HG03135 (cell line): Measurements from ENCODE around the gene PNPLA7.

ENCODE experiments used
- ATAC-seq: cut with Tn5 transposase; IDR thresholded peaks from one replicate; pipeline ENCODE4 v1.9.1; 2021; ENCODE audit warnings: mild to moderate bottlenecking, moderate library complexity; ENCODE audit not compliant: unreplicated experiment

The PNPLA7 gene

DNA sequence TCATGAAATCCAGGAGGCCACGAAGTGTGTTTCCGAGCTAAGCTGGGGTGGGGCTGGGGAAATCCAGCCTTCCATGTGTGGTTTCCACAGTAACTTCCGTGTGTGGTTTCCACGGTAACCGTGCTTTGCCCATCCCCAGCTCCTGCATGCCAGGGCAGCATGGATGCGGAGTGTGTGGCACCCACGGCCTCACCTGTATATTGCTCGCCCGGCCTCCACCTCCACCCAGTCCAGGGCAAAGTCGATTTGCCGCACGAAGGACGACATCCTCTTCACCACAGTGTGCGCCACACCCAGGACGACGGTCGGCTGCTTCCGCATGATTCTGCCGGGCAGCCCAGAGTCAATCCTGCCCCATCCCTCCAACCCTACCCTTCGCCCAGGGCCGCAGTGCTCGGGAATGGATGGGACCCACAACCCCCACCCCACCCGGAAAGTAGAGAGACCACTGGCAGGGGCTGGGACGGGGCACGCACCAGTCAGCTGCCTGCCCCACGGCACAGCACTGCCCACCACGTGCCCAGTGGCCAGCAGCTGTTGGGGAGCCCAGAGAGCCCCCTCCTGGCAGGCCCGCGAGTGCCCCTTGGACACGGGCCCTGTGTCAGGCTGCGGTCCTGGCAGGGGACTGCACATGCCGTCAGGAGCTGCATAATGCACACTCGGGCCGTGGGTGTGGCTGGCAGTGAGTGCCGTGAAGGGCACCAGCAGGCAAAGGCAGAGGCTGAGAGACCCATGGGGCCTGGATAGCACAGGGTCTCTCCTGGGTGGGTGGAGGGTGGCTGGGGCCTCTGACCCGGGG is 52.1 kb downstream of the PNPLA7 start:
- ATAC-seq: no peak

DNA sequence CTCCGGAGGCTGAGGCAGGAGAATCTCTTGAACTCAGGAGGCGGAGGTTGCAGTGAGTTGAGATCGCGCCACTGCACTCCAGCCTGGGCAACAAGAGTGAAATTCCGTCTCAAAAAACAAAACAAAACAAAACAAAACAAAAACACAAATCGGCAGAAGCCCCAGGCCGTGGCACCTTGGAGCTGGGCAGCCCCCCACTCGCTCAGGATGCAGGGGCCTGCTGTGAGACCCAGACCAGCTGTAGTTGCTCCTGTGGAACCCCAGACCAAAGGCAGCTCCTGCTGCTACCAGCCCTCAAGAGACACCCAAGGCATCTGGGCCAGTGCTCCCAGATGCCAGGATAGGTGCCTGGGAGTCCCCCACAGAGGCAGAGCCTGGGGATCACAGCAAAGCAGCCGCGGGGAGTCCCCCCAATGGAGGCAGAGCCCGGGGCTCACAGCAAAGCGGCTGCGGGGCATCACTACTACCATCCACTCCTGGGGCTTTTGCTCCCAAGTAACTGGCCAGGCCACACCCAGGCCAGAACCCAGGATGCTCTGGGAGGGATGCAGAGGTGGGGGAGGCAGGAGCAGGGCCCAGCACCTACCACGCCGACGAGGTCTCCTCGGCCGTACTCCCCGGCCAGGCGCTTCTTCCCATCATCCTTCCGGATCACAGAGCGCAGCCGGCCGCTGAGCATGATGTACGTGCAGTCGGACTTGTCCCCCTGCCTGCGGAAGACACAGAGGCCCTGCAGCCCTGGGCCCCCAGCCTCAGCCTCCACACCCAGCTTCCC is 53.4 kb downstream of the PNPLA7 start:
- no peak for ATAC-seq

DNA sequence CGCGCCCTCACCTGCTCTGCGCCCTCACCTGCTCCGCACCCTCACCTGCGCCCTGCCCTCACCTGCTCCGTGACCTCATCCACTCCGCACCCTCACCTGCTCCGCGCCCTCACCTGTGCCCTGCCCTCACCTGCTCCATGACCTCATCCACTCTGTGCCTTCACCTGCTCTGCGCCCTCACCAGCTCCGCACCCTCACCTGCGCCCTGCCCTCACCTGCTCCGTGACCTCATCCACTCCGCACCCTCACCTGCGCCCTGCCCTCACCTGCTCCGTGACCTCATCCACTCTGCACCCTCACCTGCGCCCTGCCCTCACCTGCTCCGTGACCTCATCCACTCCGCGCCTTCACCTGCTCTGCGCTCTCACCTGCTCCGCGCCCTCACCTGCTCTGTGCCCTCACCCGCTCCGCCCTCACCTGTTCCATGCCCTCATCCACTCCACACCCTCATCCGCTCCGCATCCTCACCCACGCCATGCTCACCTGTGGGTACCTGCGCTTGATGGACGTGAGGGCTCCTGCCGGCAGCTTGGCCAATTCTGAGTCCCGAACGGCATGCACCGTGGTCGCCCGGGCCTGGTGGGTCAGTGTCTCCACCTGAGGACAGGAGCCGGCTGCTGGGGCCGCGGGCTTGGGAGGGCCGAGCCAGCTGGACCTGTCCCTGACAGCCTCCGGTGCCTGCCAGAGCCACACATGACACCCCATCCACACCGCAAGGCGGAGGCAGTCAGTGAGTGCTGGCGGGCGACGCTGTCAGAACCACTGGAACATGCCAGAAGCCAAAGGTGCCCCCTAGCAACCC is 55.5 kb downstream of the PNPLA7 start:
- no peak for ATAC-seq

DNA sequence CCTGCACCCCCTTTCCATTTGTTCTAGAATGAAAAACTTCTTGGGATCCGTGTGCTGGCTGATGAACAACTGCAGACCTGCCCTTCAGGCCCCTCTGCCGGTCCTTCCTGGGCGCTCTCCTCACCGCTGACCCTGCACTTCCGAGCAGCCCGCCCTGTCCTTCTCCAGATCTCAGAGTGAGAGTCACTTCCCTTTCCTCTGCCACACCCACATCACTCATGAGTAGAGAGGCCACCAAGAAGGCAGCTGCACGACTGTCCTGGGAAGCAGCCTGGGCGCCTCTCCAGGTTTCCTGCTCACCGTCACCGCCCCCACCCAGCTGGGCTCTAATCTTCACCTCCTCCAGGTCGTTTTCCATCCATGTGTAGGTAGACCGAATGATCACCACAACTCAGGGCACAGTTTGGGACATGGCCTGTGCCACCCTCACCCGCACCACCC is 56.1 kb downstream of the PNPLA7 start:
- no peak for ATAC-seq

DNA sequence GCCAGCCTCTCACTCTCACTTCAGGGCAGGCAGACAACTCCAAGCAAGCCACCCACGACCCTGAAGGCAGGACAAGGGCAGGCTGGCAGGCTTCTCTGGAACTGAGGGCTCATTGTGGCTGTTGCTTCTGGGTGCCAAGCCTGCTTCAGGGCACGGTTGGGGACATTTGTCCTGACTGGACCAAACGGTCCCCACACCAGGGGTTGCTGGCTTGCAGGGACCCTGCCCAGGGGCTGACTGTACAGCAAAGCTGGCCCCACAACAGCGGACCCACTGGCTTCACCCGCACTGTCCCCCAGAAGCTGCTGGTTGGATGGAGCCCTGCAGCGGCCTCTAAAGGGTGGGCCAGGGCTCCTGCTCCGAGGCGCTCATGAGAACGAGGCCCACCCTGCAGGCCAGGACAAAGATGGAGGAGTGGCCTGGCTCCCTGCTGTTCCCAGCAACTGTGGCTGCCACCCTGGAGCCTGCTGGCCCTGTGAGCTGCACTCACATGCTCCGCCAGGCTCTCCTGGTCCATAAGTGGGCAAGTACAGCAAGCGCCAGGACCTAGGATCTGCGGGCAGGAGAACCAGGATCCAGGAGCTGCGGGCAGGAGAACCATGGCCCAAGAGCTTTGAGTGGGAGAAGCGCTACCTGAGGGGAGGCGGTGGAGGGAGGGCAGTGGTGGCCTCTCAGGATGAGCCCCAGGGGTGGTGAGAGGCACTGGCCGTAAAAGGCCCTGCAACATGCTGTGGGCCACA is 56.7 kb downstream of the PNPLA7 start:
- no peak for ATAC-seq

DNA sequence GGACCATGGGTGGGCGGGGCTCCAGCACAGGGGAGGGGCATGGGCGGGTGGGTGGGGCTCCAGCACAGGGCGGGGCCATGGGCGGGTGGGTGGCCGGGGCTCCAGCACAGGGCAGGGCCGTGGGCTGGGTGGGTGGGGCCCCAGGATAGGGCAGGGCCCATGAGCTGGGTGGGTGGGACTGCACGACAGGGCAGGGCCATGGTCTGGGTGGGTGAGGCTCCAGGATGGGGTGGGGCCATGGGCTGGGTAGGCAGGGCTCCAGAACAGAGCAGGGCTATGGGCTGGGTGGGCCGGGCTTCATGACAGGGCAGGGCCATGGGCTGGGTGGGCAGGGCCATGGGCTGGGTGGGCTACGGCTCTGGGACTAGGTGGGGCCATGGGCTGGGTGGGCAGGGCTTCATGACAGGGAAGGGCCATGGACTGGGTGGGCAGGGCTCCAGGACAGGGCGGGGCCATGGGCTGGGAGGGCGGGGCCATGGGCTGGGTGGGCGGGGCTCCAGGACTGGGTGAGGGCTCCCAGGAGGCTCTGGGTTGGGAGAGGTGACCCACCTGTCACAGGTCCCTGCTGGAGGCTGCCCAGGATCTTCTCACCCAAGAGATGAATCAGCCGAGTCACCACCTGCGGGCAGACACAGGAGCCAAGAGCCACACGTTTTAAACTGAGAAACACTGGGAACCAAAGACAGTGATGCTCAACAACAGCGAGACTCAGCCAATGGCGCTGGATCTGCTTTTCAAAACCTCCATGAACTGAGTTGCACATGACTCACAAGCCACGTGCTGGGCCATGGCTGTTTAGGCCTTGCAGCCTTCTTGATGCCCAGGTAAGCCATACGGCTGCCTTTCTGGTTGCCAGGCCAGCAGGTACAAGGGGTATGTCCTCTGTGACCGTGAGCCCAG is 57.5 kb downstream of the PNPLA7 start:
- ATAC-seq: no peak

DNA sequence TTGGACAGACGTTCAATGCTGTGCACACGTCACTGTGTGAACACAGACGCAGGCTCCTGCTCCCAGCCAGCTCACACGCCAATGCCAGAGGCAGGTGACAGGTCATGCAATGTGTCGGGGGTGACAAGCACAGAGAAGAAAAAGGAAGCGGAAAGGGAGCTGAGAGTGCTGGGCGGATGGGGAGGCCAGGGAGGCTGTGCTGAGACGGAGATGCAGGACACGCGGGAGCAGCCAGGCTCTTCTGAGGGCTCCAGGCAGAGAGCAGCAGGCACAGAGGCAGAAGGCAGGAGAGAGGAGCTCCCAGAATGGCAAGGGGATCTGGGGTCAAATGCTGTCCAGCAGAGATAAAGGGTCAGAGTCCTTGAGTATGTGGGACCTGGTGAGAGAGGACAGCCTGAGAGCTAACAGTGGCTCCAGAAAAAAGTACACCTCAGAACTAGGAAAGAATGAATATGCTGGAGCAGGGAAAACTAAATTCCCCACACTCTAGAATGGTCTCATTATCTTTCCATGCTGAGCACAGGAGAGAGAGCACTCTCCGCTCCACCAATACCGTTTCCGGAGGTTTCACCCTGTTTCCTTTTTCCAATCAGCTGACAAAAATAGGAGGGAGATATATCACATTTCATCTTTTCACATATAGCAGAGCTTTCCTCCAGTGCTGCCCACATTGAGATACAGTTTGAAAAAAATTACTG is 58.3 kb downstream of the PNPLA7 start:
- no peak for ATAC-seq

DNA sequence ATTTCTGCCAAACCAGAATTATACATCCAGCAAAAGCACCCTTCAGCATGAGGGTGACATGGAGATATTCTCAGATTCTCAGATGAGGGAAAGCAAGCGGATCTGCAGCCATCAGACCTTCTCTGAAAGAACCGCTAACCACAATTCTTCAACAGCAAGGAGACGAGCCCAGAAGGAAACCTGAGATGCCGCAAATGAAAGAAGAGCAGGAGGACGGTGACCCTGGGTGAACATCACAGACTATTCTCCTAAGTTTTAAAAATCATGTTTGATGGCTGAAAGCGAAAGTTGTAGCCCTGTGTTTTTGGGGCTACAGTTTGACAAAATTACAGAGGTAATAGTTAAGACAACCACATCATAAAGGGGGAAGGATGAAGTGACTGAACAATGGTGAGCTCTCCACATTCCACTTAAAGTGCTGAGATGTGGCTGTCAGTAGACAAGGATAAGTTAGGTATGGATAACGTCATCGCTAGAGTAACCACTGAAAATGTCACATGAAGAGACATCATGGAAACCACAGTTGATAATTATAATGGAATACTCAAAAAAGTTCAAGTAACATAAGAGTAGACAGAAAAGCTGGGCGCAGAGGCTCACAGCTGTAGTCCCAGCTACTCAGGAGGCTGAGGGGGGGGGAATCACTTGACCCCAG is 59.5 kb downstream of the PNPLA7 start:
- no peak for ATAC-seq

DNA sequence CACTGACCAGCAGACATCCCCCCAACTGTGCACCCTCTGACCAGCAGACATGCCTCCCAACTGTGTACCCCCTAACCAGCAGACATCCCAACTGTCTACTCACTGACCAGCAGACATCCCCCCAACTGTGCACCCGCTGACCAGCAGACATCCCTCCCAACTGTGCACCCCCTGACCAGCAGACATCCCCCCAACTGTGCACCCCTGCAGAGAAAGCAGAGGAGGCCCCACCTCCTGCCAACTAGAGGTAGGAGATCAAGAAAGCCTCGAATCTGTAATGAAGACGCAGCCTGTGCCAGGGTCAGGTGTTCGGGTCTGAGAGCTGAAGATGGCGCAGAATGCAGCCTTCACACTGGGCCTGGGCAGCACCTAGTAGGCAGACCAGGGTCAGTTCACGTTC is 61.3 kb downstream of the PNPLA7 start:
- ATAC-seq: no peak

DNA sequence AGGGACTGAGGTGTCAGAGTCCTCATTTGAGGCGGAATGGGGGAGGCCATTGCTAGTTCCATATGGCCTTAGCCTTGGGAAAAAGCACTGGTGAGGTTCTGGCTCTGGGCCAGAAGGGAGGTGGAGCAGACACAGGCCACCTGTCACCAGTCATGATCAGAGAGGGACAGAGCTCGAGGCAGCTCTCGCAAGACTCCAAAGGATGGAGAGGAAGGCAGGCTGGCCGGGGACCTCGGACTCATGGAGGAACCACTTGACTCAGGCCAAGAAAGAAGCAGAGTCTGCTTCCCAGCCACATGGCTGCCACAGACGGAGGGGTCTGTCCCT is 61.9 kb downstream of the PNPLA7 start:
- ATAC-seq: no peak

DNA sequence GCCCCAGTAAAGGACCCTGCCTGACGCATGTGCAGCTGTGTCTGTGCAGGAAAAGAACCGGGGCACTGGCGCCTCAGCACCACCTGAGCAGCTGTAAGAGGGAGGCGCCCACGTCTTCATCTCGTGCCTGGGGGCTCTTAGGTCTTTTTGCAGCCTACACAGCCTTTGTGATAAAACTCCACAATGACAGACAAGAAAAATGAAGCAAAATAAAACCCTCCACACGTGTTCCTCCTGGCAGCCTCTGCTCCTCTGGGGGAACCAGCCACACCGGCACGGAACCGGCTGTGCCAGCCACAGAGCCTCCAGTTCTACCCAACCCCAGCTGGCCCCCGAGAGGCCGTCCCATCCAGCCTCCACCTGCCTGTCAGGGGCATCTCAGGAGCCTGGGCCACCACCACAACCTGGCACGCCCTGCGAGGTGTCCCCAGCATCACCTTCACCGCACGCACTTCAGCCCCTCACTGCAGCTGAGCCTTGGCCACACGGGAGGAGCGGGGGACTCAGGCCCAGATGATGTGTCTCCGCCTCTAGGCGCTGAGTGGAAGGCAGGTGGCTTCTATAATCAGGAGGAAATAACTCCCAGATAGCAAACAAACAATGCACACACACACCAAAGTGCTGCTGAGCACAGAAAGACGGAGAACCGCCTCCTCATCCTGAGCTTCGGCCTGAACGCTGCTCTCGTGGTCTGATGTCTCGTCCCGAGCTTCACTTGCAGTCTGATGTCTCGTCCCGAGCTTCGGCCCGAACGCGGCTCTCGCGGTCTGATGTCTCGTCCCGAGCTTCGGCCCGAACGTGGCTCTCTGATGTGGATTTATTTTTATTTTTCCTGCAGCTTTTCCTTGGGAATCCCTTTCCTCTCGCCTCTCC is 62.5 kb downstream of the PNPLA7 start:
- ATAC-seq: no peak

DNA sequence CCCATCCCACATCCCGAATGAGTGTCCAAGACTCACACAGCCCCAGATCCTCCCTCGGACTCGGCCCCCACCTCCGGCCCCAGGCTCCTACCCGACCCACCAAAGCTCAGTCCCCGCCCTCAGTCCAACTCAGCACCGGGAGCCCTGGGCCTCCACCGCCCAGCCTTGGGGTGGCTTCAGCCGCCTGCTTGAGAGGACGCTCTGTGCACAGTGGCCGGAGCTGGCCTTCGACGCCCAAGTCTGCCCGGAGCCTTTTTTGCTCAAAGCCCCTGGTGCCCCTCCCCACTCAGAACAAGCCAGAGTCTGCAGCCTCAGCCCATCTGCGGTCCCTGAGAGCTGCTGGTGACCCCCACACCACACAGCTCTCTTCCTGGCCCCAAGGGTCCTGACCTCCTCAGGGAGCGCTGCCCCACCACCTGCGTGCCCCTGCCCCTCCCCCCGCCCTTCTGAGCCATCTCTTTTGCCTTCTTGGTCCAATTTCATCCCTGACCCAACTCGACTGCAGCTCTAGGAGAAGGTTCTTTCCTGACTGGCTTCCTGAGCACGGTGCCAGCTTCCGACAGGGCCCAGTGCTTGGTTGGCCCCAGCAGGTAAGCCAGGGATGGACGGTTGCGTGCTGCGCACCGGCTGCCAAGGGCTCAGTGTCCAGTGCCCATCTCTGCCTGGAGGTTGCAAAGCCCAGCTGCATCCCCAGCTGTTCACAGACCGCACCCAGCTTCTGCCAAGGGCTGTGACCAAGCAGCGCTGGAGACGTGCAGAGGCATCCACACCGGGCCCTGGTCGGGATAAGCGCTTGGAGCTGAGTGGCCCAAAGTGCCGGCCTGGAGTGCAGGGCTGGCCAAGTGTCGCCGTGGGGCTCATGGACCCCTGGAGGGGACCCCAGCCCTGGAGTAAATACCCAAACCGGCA is 63.4 kb downstream of the PNPLA7 start:
- ATAC-seq: no peak

DNA sequence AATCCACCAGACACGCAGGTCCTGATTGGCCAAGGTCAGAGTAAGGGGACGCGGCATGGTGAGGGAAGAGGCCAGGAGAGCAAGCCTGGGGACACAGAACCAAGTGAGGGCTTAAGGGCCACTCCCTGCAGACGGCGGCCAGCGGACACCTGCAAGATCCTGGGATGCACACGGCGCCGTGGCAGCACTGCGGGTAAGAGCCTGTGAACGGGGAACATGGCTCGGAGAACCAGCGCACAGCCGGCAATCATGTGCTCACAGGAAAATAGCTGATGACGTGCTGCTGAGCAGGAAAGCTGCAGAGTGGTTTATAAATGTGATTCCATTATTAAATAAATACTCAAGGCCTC is 64.1 kb downstream of the PNPLA7 start:
- no peak for ATAC-seq

DNA sequence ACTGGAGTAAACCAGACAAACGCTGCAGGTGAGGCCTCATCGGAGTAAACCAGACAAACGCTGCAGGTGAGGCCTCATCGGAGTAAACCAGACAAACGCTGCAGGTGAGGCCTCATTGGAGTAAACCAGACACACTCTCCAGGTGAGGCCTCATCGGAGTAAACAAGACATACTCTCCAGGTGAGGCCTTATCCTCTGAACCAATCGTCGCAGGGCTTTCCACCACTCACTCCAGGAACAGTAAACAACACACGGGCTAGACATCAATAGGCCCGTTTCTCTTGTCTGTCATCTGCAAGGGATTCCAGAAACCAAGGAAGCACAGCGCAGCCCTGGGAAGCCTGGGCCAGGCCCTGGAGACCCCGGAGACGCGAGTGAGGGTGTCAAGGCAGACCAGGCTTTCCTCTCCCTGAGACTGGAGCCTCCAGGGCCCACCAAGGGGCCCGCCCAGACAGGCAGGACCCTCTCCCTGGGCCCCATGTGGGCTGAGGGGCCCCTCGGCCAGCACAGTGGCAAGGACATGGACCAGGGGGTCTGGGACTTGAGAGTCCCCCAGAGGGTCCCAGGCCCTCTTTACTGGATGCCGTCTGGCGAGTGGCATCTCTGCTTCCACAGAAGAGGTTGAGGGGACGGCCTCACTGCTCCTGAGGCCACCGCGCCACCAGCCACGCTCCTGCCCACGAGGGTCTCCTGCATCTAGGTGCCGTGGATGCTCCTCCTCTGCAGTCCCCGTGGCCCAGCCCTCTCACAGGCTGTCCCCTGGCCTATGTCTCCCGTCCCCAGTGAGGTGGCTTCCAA is 64.7 kb downstream of the PNPLA7 start:
- ATAC-seq: no peak

DNA sequence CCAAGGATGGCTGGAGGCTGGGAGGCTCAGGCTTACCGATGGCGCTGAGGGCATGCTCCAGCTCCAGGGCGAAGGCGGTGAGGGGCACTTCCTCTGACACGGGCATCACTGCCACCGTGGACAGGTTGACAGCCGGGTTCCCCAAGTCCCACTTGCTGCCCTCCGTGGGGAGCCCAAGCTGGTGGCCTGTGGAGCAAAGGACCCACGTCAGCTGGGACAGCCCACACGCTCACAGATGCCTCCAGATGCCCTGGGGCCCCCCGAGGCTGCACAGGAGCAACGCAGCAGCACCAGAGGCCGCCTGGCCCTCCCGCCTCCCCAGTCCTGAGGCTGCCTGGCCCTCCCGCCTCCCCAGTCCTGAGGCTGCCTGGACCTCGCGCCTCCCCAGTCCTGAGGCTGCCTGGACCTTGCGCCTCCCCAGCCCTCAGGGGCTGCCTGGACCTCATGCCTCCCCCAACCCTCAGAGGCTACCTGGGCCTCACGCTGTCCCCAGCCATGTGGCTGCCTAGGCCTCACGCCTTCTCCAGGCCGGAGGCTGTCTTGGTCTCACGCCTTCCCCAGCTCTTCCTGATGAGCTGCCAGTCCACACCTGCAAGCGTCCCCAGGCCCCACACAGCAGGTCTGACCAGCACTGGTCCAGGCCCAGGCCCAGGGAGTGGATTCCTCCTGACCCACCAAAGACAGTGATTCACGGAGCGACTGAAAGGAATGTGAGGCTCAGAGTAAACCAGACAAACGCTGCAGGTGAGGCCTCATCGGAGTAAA is 65.5 kb downstream of the PNPLA7 start:
- ATAC-seq: no peak
